ENCODE results near the gene DPP6.

DNA sequence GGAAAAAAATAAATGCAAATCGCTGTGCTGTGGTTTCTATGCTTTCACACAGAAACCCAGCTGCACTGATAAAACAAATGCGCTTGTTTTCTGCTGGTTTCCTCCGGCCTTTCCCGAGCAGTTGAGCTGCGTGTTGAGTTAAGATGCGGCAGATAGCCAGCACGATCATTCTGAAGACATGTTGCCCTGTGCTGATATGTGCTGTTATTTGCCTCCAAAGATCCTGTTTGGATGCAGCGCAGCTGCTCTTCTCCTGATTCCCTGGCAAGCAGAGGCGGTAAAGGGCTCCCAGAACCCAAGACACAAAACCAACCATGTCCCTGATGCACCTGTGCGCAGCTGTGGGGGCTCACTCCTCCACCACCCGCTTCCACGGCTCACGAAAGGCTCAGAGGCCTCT lies 725.3 kb downstream of the DPP6 start:
- TF ChIP-seq CTCF (conservative IDR thresholded peaks at IDR 0.05; ENCODE audit: low read length), result no peak
- TF ChIP-seq EZH2phosphoT487 (IDR thresholded peaks at IDR 0.05; ENCODE audit: borderline replicate concordance), result no peak

All from Loucy (cell line).